RPMI7951 (cell line): Measurements from ENCODE around the gene HOXD8. TPM values are rescaled to one million over a fixed set of nuclear protein-coding genes. Genes with fewer than 3 reads are reported as not detected.
A peak's percentile ranks its signal among the peaks of the same experiment; 100 is the strongest.

ENCODE experiments used
- DNase-seq: peaks from one replicate; pipeline ENCODE4 v3.0.0-alpha.2; 2012; ENCODE audit warnings: low read depth
- total RNA-seq: library from RNA; depleted of rRNA; stranded (reverse); fragments of >200 nt; shearing (Covaris generic); gene quantifications from 2 replicates; pipeline ENCODE4 v1.2.3, GENCODE V29; 2014

The HOXD8 gene
- total RNA-seq, 1 experiment from 2014 or later, result 16.1 TPM

- peak; percentile 72 for DNase-seq
Observed at GRCh38 chr2:176129813-176130146, 275 bp downstream of the HOXD8 start.

- peak; percentile 83 for DNase-seq
Observed at GRCh38 chr2:176130147-176130956, 847 bp downstream of the HOXD8 start.

- DNase-seq, result no peak
Observed at GRCh38 chr2:176130957-176131847, 1.7 kb downstream of the HOXD8 start.

GRCh38 chr2:176131848-176132158, 2.3 kb downstream of the HOXD8 start:
- no peak for DNase-seq

GRCh38 chr2:176132205-176133171, 3.0 kb downstream of the HOXD8 start:
- no peak for DNase-seq

- DNase-seq, result no peak
Observed at GRCh38 chr2:176133389-176133788, 3.9 kb downstream of the HOXD8 start.

- DNase-seq, result no peak
Observed at GRCh38 chr2:176134035-176134434, 4.5 kb downstream of the HOXD8 start.

- peak; percentile 67 for DNase-seq
Observed at GRCh38 chr2:176135035-176135440, 5.5 kb downstream of the HOXD8 start.

- DNase-seq, result peak; percentile 51
Observed at GRCh38 chr2:176136374-176137251, 7.1 kb downstream of the HOXD8 start.

- DNase-seq, result no peak
Observed at GRCh38 chr2:176137252-176137580, 7.7 kb downstream of the HOXD8 start.

- DNase-seq, result no peak
Observed at GRCh38 chr2:176137906-176138305, 8.4 kb downstream of the HOXD8 start.

- DNase-seq, result no peak
Observed at GRCh38 chr2:176138526-176138922, 9.0 kb downstream of the HOXD8 start.

- peak; percentile 42 for DNase-seq
Observed at GRCh38 chr2:176138923-176139660, 9.6 kb downstream of the HOXD8 start.

GRCh38 chr2:176139661-176140512, 10.4 kb downstream of the HOXD8 start:
- peak; percentile 76 for DNase-seq

- DNase-seq, result peak; percentile 82
Observed at GRCh38 chr2:176140513-176141317, 11.2 kb downstream of the HOXD8 start.

GRCh38 chr2:176142281-176142680, 12.8 kb downstream of the HOXD8 start:
- no peak for DNase-seq

GRCh38 chr2:176145085-176145969, 15.8 kb downstream of the HOXD8 start:
- DNase-seq, result no peak
